ENCODE results near the gene ACTR1A.

ACTR1A gene

GRCh38 chr10:102479651-102480050, 22.9 kb downstream of the ACTR1A start:
- TF ChIP-seq CTCF (IDR thresholded peaks at IDR 0.05; ENCODE audit: insufficient read depth, low read length), result no peak
- Histone ChIP-seq H3K4me3 (replicated peaks; ENCODE audit: insufficient read depth, low read length) (no peak overlapping the region), H3K27ac (replicated peaks) (no peak overlapping the region), H3K27me3 (ENCODE audit: insufficient read depth, poor library complexity, severe bottlenecking) (no peaks in the 10 kb centered on the region)
- DNase-seq (ENCODE audit: low read depth in 1 of 2, low spot score in 1 of 2), result no peak

DNA sequence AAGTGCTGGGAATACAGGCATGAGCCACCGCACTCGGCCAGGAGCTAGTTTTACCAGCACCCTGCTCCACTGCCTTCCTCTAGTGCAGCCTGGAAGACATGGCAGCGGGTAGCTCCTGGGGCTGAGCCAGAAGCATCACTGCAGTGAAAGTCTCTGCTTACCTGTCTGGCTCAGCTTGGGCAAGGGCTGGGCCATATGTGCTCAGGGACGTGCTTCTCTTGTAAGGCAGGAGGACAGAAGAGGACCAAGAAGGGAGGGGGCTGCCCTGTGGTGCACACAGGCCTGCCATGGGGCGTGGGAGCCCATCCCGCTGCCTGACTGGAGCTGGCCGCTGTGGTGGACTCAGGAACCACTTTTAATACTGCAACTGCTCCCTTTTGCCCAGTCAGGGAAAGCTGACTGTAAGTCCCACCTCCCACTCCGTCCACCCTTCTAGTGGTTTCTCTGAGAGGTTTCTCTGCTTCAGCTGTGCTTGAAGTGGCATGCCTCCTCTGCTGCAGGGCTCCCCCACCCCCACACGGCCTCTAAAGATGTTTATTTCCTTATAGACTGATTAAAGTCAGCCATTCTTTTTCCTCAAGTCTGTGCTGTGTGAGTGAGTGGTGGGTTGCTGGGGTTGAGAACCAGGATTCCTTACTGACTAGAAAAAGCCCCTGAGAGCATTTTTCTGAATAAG, 25.9 kb downstream of the ACTR1A start:
- Histone ChIP-seq H3K4me3 (replicated peaks; ENCODE audit: insufficient read depth, low read length) (no peak overlapping the region), H3K27me3 (ENCODE audit: insufficient read depth, poor library complexity, severe bottlenecking) (no peaks in the 10 kb centered on the region), H3K27ac (replicated peaks) (no peak overlapping the region)
- TF ChIP-seq CTCF (IDR thresholded peaks at IDR 0.05; ENCODE audit: insufficient read depth, low read length), result no peak
- no peak; the same call in 1 of the 2 replicates for TF ChIP-seq POLR2AphosphoS5 (IDR thresholded peaks at IDR 0.05; ENCODE audit: low read depth)
- TF ChIP-seq, protein P1, sequence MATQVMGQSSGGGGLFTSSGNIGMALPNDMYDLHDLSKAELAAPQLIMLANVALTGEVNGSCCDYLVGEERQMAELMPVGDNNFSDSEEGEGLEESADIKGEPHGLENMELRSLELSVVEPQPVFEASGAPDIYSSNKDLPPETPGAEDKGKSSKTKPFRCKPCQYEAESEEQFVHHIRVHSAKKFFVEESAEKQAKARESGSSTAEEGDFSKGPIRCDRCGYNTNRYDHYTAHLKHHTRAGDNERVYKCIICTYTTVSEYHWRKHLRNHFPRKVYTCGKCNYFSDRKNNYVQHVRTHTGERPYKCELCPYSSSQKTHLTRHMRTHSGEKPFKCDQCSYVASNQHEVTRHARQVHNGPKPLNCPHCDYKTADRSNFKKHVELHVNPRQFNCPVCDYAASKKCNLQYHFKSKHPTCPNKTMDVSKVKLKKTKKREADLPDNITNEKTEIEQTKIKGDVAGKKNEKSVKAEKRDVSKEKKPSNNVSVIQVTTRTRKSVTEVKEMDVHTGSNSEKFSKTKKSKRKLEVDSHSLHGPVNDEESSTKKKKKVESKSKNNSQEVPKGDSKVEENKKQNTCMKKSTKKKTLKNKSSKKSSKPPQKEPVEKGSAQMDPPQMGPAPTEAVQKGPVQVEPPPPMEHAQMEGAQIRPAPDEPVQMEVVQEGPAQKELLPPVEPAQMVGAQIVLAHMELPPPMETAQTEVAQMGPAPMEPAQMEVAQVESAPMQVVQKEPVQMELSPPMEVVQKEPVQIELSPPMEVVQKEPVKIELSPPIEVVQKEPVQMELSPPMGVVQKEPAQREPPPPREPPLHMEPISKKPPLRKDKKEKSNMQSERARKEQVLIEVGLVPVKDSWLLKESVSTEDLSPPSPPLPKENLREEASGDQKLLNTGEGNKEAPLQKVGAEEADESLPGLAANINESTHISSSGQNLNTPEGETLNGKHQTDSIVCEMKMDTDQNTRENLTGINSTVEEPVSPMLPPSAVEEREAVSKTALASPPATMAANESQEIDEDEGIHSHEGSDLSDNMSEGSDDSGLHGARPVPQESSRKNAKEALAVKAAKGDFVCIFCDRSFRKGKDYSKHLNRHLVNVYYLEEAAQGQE (IDR thresholded peaks at IDR 0.05; ENCODE audit: insufficient replicate concordance, low read depth), result no peak
- TF ChIP-seq GABPA (IDR thresholded peaks at IDR 0.05; ENCODE audit: low read depth), result no peak
- no peak for TF ChIP-seq SPI1 (IDR thresholded peaks at IDR 0.05; ENCODE audit: borderline replicate concordance, low read depth)
- no peak for DNase-seq (ENCODE audit: low read depth in 1 of 2, low spot score in 1 of 2)

DNA sequence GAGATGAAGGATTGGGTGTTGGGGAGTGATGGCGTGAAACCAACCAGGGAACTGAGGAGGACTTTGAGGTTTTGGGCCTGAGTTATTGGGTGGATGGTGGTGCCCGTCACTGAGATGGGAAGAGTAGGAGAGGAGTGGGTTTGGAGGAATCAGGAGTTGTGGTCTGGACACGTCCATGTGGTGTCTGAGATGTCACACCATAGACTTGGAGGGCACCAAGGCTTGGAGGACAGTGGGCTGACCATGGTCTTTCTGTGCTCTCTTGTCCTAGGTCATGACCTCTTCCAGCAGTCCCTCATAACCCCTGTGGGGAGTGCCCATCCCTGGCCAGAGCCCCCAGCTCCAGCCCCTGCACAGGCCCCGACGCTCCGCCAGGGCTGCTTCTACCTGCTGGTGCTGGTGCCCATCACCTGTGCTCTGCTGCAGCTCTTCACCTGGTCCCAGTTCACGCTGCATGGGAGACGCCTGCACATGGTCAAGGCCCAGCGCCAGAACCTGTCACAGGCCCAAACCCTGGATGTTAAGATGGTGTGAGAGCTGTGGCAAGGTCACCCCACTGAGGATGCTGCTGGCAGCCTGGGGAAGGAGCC, 27.0 kb downstream of the ACTR1A start:
- Histone ChIP-seq H3K4me3 (replicated peaks; ENCODE audit: insufficient read depth, low read length) (no peak overlapping the region), H3K27ac (replicated peaks) (no peak overlapping the region), H3K27me3 (ENCODE audit: insufficient read depth, poor library complexity, severe bottlenecking) (no peaks in the 10 kb centered on the region)
- no peak for DNase-seq (ENCODE audit: low read depth in 1 of 2, low spot score in 1 of 2)
- no peak for TF ChIP-seq CTCF (IDR thresholded peaks at IDR 0.05; ENCODE audit: insufficient read depth, low read length)
- TF ChIP-seq POLR2AphosphoS5 (IDR thresholded peaks at IDR 0.05; ENCODE audit: low read depth), result no peak
- TF ChIP-seq GABPA (IDR thresholded peaks at IDR 0.05; ENCODE audit: low read depth), result no peak
- TF ChIP-seq, protein P1 (IDR thresholded peaks at IDR 0.05; ENCODE audit: insufficient replicate concordance, low read depth), result no peak
- TF ChIP-seq SPI1 (IDR thresholded peaks at IDR 0.05; ENCODE audit: borderline replicate concordance, low read depth), result no peak
